Measurements from ENCODE around the gene UBAP1L.

GRCh38 chr15:65072027-65072426, 43.0 kb downstream of the UBAP1L start:
- TF ChIP-seq YY1 (IDR thresholded peaks at IDR 0.05; ENCODE audit: low read depth) = no peak
- no peak for TF ChIP-seq NFIC (IDR thresholded peaks at IDR 0.05)
- no peak for TF ChIP-seq EP300 (IDR thresholded peaks at IDR 0.05; ENCODE audit: borderline replicate concordance)
- no peak for TF ChIP-seq REST (IDR thresholded peaks at IDR 0.05; ENCODE audit: low read depth)
- TF ChIP-seq MAX (IDR thresholded peaks at IDR 0.05) = no peak
- no peak for TF ChIP-seq TCF12 (IDR thresholded peaks at IDR 0.05; ENCODE audit: low read depth)
- no peak for TF ChIP-seq EGR1 (IDR thresholded peaks at IDR 0.05)
- TF ChIP-seq ZBTB7A (IDR thresholded peaks at IDR 0.05; ENCODE audit: low read depth) = no peak
- TF ChIP-seq CREB1 (IDR thresholded peaks at IDR 0.05; ENCODE audit: low read depth) = no peak
- TF ChIP-seq TAF1 (IDR thresholded peaks at IDR 0.05; ENCODE audit: low read depth) = no peak
- no peak for TF ChIP-seq RAD21 (IDR thresholded peaks at IDR 0.05; ENCODE audit: low read depth)
